ENCODE results near the gene PRDM16.

PRDM16 gene

DNA sequence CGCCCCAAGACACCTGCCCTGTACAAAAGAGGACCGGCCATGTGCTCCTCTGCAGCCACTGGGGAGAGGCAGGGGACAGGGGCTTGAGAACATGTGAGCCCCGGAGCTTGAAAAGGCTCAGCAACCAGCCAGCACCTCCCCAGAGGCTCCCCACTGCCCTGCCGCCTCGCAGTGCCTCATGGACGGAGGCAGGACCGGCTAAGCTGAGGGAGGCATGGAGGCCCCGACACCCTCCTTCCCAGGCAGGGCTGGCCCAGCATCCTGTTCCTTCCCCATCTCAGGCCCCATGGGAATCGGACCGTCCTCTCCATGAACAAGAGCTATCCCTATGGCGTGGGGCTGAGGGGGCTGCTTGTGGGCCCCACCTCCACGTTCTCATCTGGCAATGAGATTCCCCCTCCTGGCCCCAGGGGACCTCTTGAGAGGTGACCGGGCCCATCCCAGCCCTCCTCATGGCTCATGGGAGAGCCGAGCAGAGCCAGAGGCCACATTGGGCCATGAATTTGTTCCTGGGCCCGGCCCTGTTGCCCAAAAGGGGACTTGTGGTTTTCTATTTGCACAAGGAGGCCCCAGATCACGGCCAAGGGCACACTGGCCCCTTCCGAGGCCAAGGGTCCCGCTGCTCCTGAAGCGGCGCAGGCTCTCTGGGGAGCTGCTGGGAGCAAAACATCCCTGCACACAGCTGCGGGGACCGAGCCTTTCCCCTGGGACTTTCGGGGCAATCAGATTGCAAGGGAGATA is 320.3 kb downstream of the PRDM16 start:
- Histone ChIP-seq H3K9me3 (no peaks in the 10 kb centered on the region), H3K27me3 (peaks cover 99% of the 10 kb centered on the region)

DNA sequence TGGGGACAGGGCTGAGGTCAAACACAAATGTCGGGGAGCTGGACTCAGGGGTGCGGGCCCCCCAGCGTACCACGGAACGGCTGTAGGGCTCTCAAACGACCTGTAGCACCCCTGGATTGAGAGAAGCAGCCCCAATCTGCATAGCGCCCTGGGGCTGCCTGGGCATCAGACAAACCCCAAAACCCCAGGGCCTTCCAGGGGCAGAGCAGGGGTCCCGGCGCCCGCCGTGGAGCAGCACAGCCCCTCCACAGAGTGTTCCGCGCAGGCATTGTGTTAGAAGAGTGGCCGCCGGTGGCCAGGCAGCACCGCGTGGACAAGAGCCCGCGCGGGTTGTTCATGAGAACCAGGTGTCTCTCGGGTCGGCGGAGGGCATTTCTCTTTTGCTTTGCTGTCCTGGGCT is 321.3 kb downstream of the PRDM16 start:
- Histone ChIP-seq H3K4me2 (peak overlapping the region; percentile 84), H3K36me3 (no peaks in the 10 kb centered on the region), H3K4me3 (no peak overlapping the region), H3K9ac (no peak overlapping the region), H3K27ac (no peak overlapping the region), H4K20me1 (peaks cover 97% of the 10 kb centered on the region), H3K4me1 (peaks cover 61% of the 10 kb centered on the region), H3K27me3 (peaks cover 99% of the 10 kb centered on the region), H3K9me3 (no peaks in the 10 kb centered on the region)
- no peak for TF ChIP-seq Cebpa-rat (IDR thresholded peaks at IDR 0.05)

More for the DNA sequence above, 320.3 kb downstream of the PRDM16 start:
- Histone ChIP-seq H4K20me1 (peaks cover 98% of the 10 kb centered on the region), H3K4me3 (no peak overlapping the region), H3K4me1 (peaks cover 50% of the 10 kb centered on the region), H3K9ac (no peak overlapping the region), H3K36me3 (no peaks in the 10 kb centered on the region), H3K4me2 (peak overlapping the region; percentile 84), H3K27ac (no peak overlapping the region)
- TF ChIP-seq Cebpa-rat (IDR thresholded peaks at IDR 0.05) = no peak

DNA sequence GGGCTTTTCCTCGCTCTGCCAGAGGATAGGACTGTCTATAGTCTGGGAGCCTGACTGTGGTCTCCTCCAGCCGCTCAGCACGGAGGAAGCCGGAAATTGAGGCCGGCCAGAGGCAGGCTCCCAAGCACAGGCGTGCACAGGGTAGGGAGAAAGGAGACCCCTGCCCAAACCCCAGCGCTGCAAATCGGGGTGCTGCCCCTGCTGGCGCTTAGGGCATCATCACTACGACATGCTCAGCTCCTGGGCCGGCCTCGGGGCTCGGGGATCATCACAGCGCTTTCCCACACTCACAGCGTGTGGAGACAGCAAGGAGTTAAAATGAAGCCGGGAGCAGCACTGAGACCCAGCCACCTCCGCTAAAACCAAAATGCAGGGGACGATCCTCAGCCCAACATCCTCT is 322.7 kb downstream of the PRDM16 start:
- peaks cover 99% of the 10 kb centered on the region for H3K27me3 ChIP-seq

DNA sequence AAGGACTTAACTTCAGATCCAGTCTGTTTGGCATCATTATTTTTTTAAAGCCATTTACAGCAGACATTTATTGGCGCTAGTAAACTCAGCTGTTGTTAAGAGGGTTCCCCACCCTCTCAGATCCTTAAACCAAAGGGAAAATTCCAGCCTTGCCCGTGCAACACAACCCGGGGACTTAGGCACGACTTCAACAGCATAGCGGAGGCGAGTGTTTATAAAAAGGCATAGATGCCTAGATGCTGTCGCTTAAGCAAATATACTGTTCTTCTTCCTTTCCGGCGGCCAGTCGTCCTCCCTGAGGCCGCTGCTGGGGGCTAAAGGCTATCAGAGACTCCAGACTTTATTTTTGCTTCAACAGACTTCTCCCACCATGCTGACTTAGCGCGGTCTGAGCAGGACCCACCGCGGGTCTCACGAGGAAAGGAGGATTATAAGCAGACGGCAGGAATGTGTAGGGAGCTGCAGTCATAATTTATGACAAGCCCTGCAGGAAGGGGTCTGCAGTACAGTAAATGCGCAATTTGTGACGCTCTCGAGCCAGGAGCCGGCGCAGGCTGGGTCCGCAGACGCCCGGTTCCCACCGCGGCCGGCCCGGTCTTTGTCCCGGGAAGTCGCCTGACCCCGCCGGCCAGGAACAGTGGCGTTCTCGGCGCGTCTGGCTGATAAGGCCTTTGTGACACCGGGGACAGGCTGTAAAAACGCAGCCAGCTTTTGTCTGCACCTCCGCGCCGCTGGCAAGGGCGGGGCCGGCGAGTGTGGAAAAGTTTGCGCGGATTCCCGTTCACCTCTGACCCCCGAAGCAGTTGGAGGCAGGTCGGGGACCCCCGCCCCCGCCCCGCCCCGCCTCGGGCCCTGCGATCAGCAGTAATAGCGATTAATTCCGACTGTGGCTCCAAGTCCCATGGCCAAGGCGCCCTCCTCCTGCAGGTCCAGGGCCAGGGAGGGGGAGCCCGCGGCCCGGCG is 324.3 kb downstream of the PRDM16 start:
- Histone ChIP-seq H3K27me3 (peaks cover 99% of the 10 kb centered on the region), H4K20me1 (peaks cover 94% of the 10 kb centered on the region), H3K4me1 (peaks cover 55% of the 10 kb centered on the region), H3K4me3 (peak overlapping the region; percentile 56), H3K27ac (no peak overlapping the region), H3K4me2 (peak overlapping the region; percentile 87), H3K36me3 (no peaks in the 10 kb centered on the region), H3K9ac (no peak overlapping the region), H3K9me3 (no peaks in the 10 kb centered on the region)
- no peak for TF ChIP-seq Cebpa-rat (IDR thresholded peaks at IDR 0.05)

More for the DNA sequence above, 322.7 kb downstream of the PRDM16 start:
- H3K4me1 ChIP-seq = peaks cover 67% of the 10 kb centered on the region
- H3K9me3 ChIP-seq = no peaks in the 10 kb centered on the region
- H4K20me1 ChIP-seq = peaks cover 97% of the 10 kb centered on the region
- H3K9ac ChIP-seq = no peak overlapping the region
- H3K4me3 ChIP-seq = no peak overlapping the region
- H3K4me2 ChIP-seq = no peak overlapping the region
- no peaks in the 10 kb centered on the region for H3K36me3 ChIP-seq
- no peak for TF ChIP-seq Cebpa-rat (IDR thresholded peaks at IDR 0.05)
- H3K27ac ChIP-seq = no peak overlapping the region

DNA sequence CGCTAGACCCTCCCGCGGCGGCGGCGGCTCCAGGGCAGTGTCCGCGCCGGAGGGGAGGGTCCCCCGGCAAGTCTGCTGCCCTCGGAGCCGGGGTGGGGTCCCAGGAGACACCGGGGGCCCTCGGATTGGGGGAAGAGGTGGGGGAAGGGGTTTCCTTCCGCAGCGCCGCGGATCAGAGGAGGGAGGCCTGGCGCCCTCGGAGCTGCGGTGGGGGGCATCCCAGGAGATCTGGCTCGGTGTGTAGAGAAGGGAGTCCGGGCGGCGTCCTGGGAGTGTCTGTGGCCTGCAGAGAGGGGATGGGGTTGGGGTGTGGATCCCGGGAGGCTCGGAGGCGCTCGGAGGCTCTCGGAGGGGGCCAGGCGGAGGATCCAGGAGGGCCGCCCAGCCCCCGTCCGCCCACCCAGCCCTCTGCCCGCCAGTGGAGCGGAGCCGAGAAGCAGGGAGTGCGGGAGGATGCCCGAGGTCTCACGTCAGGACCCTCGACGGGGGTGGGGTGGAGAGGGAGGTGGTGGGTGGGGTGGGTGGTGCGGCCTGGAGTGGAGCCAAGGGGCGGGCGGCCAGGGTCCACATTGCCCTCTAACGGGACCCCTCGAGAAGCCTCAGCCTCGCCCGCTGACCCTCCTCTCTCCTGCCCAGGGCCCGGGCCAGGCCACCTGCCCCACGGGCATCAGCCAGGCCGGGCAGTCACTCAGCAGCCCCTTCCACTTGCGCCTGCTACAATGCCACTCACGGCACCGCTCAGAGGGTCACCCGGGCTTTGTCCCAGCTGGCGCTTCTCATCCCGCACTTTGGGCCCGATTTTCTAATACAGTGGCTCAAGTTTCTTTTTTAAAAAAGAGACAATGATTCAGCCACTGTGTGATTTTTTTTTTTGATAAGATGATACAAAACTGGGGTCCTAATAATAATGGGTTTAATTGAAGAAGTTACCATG is 325.3 kb downstream of the PRDM16 start:
- Histone ChIP-seq H3K9ac (no peak overlapping the region), H3K27ac (no peak overlapping the region), H3K27me3 (peaks cover 99% of the 10 kb centered on the region), H3K4me1 (peaks cover 45% of the 10 kb centered on the region), H3K36me3 (no peaks in the 10 kb centered on the region), H4K20me1 (peaks cover 93% of the 10 kb centered on the region), H3K9me3 (no peaks in the 10 kb centered on the region), H3K4me2 (peak overlapping the region; percentile 87), H3K4me3 (peak overlapping the region; percentile 56)
- TF ChIP-seq Cebpa-rat (IDR thresholded peaks at IDR 0.05) = no peak

DNA sequence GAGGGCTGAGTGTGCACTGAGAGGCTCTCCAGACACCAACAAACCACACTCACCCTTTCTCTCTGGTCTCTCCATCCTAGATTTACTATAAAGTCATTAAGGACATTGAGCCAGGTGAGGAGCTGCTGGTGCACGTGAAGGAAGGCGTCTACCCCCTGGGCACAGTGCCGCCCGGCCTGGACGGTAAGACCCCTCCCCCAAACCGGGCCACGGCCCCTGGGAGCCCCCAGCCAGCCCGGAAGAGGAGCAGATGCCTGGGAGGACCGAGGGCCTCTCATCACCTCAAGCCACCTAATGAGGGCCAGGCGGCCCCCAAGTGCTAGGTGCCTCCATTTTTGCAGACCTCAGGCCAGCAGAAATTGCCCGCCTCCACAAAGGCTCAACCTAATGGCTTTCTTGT is 327.4 kb downstream of the PRDM16 start:
- Histone ChIP-seq H4K20me1 (peaks cover 84% of the 10 kb centered on the region), H3K4me1 (peaks cover 39% of the 10 kb centered on the region), H3K9me3 (no peaks in the 10 kb centered on the region), H3K27me3 (peaks cover 91% of the 10 kb centered on the region), H3K27ac (no peak overlapping the region), H3K4me3 (no peak overlapping the region), H3K36me3 (no peaks in the 10 kb centered on the region), H3K9ac (no peak overlapping the region), H3K4me2 (no peak overlapping the region)
- TF ChIP-seq Cebpa-rat (IDR thresholded peaks at IDR 0.05) = no peak

DNA sequence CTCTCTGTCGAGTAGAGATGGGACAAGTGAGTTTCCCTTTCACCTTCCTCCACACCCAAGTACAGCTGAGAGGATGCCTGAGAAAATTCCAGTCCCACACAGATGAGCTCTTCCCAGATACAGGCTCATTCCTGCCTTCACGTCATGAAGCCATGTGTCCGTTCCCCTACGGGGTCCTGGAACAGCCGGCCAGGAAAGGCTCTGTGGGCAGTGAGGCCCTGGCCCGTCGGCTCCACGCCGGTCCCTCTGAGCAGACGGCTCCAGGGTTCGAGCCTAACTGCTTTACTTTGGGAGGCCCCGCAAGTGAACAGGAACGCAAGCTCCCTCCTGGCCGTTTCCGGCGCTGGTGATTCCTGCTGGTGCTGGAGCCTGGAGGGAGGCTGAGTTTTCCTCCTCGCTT is 328.3 kb downstream of the PRDM16 start:
- Histone ChIP-seq H3K27ac (no peak overlapping the region), H3K9me3 (no peaks in the 10 kb centered on the region), H3K4me2 (no peak overlapping the region), H3K36me3 (no peaks in the 10 kb centered on the region), H3K27me3 (peaks cover 82% of the 10 kb centered on the region), H4K20me1 (peaks cover 77% of the 10 kb centered on the region), H3K4me1 (peaks cover 48% of the 10 kb centered on the region), H3K9ac (no peak overlapping the region), H3K4me3 (no peak overlapping the region)
- TF ChIP-seq Cebpa-rat (IDR thresholded peaks at IDR 0.05) = no peak

DNA sequence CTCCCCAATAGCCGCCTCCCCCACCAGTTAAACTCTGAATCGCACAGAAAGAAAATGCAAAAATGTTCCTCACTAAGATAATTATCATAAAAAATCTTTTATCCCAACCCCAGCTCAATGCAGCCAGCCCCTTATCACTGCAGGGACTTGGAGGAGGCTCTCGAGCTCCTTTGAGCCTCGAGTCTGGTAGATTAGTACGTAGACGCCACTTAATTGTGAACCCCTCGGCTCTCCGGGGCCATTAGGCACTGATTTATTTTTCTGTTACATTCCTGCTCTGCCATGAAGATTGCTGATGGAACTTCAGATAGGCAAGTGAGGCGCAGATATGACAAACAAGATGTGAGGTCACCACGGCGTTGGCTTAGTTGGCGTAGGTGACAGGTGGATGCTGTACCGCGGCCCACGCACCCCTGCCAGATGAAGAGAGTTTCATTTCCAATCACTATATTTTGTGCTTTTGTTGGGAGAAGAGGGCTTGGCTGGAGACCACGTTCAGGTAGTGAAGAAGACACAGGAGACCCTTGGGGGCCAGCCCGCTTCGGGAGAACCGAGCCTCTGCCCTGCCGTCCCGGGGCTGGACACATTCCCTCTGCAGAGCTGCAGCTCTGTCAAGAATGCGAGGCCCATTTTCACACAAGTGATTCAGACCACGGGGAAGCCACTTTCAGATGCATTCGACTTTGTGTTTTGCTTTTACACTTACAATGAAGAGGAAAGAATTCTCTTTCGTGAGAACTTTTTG is 329.6 kb downstream of the PRDM16 start:
- Histone ChIP-seq H3K27me3 (peaks cover 72% of the 10 kb centered on the region), H3K36me3 (no peaks in the 10 kb centered on the region), H3K9ac (no peak overlapping the region), H3K9me3 (no peaks in the 10 kb centered on the region), H3K27ac (no peak overlapping the region), H3K4me3 (no peak overlapping the region), H3K4me1 (peaks cover 54% of the 10 kb centered on the region), H4K20me1 (peaks cover 77% of the 10 kb centered on the region), H3K4me2 (no peak overlapping the region)
- no peak for TF ChIP-seq Cebpa-rat (IDR thresholded peaks at IDR 0.05)

DNA sequence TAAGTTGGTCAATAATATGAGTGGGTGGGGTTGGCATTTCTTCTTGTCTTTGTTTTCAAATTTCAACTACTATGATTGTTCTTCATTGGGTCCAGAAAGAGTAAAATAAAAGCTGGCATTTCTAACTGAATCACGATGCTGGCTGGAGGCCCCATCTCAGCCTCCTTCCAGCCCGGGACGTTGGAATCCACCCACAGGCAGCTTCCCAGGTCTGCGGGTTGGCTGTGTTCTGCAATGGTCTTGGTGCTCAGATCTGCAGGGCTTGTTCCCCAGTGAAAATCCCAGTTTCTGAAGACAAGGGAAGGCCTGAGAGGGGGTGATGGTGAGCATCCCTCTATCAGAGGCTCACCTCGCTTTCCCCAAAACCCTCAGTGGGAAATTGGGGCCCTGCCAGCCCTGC is 330.7 kb downstream of the PRDM16 start:
- no peaks in the 10 kb centered on the region for H3K36me3 ChIP-seq
- TF ChIP-seq Cebpa-rat (IDR thresholded peaks at IDR 0.05) = no peak
- no peaks in the 10 kb centered on the region for H3K9me3 ChIP-seq
- H3K4me1 ChIP-seq = peaks cover 54% of the 10 kb centered on the region
- H3K4me2 ChIP-seq = no peak overlapping the region
- H3K27ac ChIP-seq = no peak overlapping the region
- H3K4me3 ChIP-seq = no peak overlapping the region
- H3K27me3 ChIP-seq = peaks cover 68% of the 10 kb centered on the region
- H4K20me1 ChIP-seq = peaks cover 77% of the 10 kb centered on the region
- no peak overlapping the region for H3K9ac ChIP-seq

Measured in BLaER1 (cell line).